HG03196 (cell line): ENCODE measurements around the gene MOCS1.

Experiments
- ATAC-seq: cut with Tn5 transposase; IDR thresholded peaks from one replicate; pipeline ENCODE4 v1.9.1; 2021; ENCODE audit not compliant: unreplicated experiment

The MOCS1 gene

GRCh38 chr6:39925191-39925930 is 8.9 kb downstream of the MOCS1 start:
- no peak for ATAC-seq

- ATAC-seq = no peak
Observed at GRCh38 chr6:39924283-39924682, 10.0 kb downstream of the MOCS1 start.

- ATAC-seq = no peak
Observed at GRCh38 chr6:39923861-39924260, 10.4 kb downstream of the MOCS1 start.

GRCh38 chr6:39923394-39923793 is 10.9 kb downstream of the MOCS1 start:
- ATAC-seq = no peak

GRCh38 chr6:39922821-39923220 is 11.4 kb downstream of the MOCS1 start:
- no peak for ATAC-seq

GRCh38 chr6:39920157-39920556 is 14.1 kb downstream of the MOCS1 start:
- no peak for ATAC-seq

- no peak for ATAC-seq
Observed at GRCh38 chr6:39918831-39919230, 15.4 kb downstream of the MOCS1 start.

GRCh38 chr6:39917981-39918380 is 16.3 kb downstream of the MOCS1 start:
- no peak for ATAC-seq

- no peak for ATAC-seq
Observed at GRCh38 chr6:39917329-39917728, 16.9 kb downstream of the MOCS1 start.

GRCh38 chr6:39915866-39916265 is 18.4 kb downstream of the MOCS1 start:
- no peak for ATAC-seq

- no peak for ATAC-seq
Observed at GRCh38 chr6:39914239-39914638, 20.0 kb downstream of the MOCS1 start.

GRCh38 chr6:39913391-39913916 is 20.8 kb downstream of the MOCS1 start:
- no peak for ATAC-seq

GRCh38 chr6:39912446-39912845 is 21.8 kb downstream of the MOCS1 start:
- ATAC-seq = no peak

- no peak for ATAC-seq
Observed at GRCh38 chr6:39911513-39912125, 22.6 kb downstream of the MOCS1 start.

- no peak for ATAC-seq
Observed at GRCh38 chr6:39910744-39911143, 23.5 kb downstream of the MOCS1 start.

GRCh38 chr6:39910164-39910563 is 24.1 kb downstream of the MOCS1 start:
- no peak for ATAC-seq

- ATAC-seq = no peak
Observed at GRCh38 chr6:39909701-39910100, 24.6 kb downstream of the MOCS1 start.

GRCh38 chr6:39908838-39909583 is 25.3 kb downstream of the MOCS1 start:
- no peak for ATAC-seq

GRCh38 chr6:39907871-39908575 is 26.2 kb downstream of the MOCS1 start:
- no peak for ATAC-seq

- ATAC-seq = no peak
Observed at GRCh38 chr6:39906318-39906761, 27.9 kb downstream of the MOCS1 start.

- ATAC-seq = no peak
Observed at GRCh38 chr6:39905640-39905975, 28.7 kb downstream of the MOCS1 start.
